HG02571 (cell line): ENCODE results near the gene TSHZ2.

Experiments
- ATAC-seq: cut with Tn5 transposase; IDR thresholded peaks from one replicate; pipeline ENCODE4 v1.9.1; 2021; ENCODE audit warnings: mild to moderate bottlenecking, moderate library complexity; ENCODE audit not compliant: unreplicated experiment

The TSHZ2 gene

DNA sequence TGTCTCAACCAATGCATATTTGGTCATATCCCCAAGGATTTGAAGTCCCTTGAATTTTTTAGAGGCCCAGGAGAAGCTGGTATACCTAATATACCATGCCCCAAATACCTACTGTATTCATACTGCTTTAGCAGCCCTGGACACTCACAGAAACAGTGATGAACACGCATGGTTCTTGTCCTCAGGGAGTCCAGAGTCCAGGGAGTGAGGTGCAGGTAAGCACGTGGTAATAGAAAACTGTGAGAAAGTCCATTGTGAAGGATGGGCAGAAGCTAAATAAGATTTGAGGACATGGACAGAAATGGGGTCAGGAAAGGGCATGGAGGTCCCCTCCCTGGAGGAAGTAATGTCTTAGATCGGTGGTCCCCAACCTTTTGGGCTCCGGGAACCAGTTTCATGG, 85.4 kb downstream of the TSHZ2 start:
- no peak for ATAC-seq

GRCh38 chr20:53059848-53060247, 87.7 kb downstream of the TSHZ2 start:
- ATAC-seq = no peak

- no peak for ATAC-seq
Measured at GRCh38 chr20:53061192-53062108, 89.3 kb downstream of the TSHZ2 start.

DNA sequence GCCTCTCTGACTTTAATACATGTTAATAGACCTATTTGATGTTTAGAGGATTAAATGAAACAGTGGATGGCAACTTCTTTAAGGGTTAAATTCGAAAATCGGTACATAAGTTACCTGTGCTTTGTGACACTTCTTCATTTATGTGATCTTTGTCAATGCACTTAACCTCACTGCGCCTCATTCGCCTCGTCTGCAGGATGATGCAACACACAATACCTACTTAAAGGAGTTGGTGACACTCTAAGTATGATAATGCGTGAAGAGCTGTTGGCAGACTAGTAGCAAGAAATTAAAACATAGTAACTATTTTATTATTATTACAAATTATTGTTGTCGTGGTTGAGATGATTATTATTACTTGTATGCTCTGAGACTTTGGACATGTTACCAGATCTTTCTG, 92.8 kb downstream of the TSHZ2 start:
- ATAC-seq = no peak

DNA sequence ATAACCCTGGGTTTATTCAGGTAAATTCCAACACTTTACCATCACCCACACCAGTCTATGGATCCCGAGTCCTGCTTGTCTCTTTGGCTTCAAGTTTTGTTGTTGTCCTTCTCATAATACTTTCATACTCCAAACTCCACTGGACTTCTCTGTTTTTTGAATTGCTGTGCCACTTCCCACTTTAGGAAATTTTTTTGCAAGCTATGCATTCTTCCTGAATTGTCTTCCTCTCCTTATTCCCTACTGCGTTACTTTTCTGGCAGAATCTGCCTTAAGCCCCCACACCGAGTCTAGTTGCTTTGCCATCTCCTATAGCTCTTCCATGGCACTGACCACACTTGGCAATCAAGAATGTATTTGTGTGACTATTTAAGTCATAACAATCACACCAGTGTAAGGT, 96.1 kb downstream of the TSHZ2 start:
- no peak for ATAC-seq

DNA sequence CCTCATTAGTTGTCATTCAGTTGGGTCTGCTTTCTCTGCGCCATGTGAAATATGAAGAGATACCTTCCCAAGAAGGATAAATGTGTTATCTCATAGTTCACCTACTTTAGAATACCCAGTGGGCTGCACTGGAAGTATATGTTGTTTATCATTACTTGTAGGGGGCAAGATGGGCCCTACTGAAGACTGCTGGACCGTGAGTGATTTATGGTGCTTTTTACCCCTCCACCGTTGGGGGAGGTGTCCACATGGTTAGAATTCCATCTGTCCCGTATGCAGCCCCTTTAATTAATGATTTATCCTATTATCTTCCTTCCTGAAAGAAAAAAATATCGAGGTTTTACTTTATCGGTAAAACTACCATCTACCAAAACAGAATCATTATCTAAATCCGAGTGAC, 97.0 kb downstream of the TSHZ2 start:
- no peak for ATAC-seq

GRCh38 chr20:53070224-53070623, 98.1 kb downstream of the TSHZ2 start:
- no peak for ATAC-seq

- ATAC-seq = no peak
Measured at GRCh38 chr20:53070706-53071392, 98.7 kb downstream of the TSHZ2 start.

DNA sequence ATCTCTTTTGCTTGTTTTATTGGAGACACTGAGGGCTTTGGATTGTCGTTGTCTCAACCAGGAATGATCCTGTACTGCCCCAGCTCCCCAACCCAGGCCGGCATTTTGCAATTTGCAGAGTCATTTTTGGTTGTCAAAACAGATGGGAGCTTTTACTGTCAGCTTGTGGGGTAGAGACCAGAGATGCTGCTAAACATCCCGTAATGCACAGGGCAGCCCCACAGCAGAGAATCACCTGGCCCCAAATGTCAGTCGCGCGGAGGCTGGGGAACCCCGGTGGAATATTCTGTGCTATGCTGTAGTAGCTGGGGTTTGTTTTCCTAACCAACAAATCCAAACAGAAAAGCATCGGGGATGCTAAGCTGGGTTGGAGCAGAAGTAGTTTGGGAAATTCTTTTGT, 99.7 kb downstream of the TSHZ2 start:
- no peak for ATAC-seq

- ATAC-seq = no peak
Measured at GRCh38 chr20:53072923-53073579, 100.9 kb downstream of the TSHZ2 start.

- no peak for ATAC-seq
Measured at GRCh38 chr20:53073636-53074415, 101.7 kb downstream of the TSHZ2 start.

GRCh38 chr20:53074811-53075314, 102.7 kb downstream of the TSHZ2 start:
- no peak for ATAC-seq

GRCh38 chr20:53076668-53077067, 104.5 kb downstream of the TSHZ2 start:
- no peak for ATAC-seq

- no peak for ATAC-seq
Measured at GRCh38 chr20:53077373-53078205, 105.4 kb downstream of the TSHZ2 start.

DNA sequence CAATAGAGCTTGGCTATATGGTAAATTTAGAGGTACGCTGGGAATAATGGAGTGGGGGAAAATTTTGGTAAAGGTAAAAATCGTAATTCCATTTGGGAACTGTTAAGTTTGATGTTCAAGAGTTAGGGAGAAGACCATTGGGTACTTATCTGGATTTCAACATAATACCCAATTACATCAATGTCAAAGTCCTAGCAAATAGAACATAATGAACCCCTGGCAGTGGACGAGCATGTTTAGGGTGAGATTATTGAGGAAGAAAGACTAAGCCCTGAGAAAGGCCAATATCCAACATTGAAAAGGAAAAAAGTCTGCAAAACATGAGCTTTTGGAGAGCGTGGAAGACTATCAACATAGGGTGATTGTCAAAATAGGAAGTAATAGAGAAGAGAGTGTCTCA, 106.6 kb downstream of the TSHZ2 start:
- no peak for ATAC-seq

DNA sequence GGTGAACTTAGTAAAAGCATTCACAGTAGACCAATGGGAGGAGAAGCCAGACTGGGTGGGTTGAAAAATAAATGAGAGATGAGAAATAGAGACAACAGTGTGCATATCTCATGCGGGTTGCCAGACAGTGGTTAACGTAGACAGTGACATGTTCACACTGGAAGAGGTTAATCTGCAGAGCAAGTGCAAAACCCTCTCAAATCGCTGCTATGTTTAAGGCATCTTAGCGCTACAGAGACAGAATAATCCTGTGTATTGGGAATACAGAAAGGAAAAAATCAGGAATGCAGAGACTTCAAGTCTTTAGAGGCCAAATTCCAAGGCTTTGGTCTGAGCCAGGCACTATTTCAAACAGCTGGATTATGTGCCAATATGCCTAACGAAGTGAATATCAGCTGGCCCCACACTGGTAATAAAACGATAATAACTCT, 107.1 kb downstream of the TSHZ2 start:
- ATAC-seq = no peak

DNA sequence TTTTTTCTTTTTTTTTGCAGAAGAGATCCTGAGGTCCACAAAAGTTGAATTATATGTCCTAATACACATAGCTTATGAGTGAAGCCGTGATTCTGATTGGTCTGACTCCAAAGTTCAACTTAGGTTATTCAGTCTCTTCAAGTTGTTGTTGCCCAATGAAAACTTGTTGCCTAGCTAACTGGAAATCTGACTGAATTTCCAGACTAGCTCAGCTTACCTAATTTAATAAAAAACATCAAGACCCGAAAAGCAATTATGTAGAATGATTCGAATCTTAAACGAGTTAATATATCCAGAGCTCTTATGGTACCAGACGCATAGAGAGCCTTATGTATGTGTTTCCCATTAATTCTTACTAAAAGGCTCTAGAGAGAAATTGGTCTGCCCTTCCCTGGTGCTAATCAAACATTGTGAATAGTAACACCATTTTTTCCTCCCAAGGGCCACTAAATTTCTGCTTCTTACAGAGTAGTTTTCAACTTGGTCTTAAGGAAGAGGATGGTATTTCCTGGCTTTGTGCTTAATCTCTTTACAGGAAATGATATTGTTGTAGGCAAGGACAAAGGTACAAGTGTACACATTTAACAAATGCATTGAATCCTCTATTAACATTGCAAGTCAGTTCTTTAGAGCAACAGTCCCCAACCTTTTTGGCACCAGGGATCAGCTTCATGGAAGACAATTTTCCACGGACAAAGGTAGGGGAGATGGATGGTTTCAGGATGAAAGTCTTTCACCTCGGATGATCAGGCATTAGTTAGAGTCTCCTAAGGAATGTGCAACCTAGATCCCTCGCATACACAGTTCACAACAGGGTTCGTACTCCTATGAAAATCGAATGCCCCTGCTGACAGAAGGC, 107.9 kb downstream of the TSHZ2 start:
- no peak for ATAC-seq

DNA sequence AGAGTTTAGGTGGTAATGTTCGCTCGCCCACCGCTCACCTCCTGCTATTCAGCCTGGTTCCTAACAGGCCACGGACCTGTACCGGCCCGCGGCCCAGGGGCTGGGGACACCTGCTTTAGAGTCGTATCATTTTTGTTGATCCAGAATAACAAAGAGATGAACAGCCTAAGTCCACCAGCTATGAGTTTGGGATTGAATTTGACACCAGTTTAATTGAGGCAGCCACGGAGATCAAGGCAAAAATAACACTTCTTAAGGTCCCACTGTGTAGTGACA, 108.5 kb downstream of the TSHZ2 start:
- no peak for ATAC-seq
